Activated CD8-positive, alpha-beta T cell treated with anti-CD3 and anti-CD28 coated beads for 36 hours (primary cell): ENCODE results near the gene PTH2. TPM values are rescaled to one million over a fixed set of nuclear protein-coding genes. Genes with fewer than 3 reads are reported as not detected.

Experiments
- ATAC-seq: fragments of 200-7000 bp; cut with Tn5 transposase; one replicate; pipeline ENCODE4 v1.10.0; 2021; ENCODE audit warnings: mild to moderate bottlenecking, moderate library complexity
- CTCF ChIA-PET: fragments of 350-600 bp; sonication (Branson Sonifier 250); formaldehyde crosslinking; loops from one replicate; lab custom pipeline; 2021; ENCODE audit warnings: antibody characterized with exemption; lab: Charles Lee
- POLR2A ChIA-PET: fragments of 350-600 bp; sonication (Branson Sonifier 250); formaldehyde crosslinking; loops from one replicate; lab custom pipeline; 2021; ENCODE audit warnings: antibody characterized with exemption; lab: Charles Lee
- DNase-seq: peaks from one replicate; pipeline ENCODE4 v3.0.0-alpha.2; 2020
- H3K27ac Mint-ChIP-seq: one replicate; pipeline ENCODE4 v1.8.0; 2021; ENCODE audit warnings: mild to moderate bottlenecking, mixed read lengths
- H3K27me3 Mint-ChIP-seq: one replicate; pipeline ENCODE4 v1.8.0; 2021; ENCODE audit warnings: mixed read lengths
- H3K36me3 Mint-ChIP-seq: one replicate; pipeline ENCODE4 v1.8.0; 2021; ENCODE audit warnings: low read depth, mixed read lengths
- H3K4me1 Mint-ChIP-seq: one replicate; pipeline ENCODE4 v1.8.0; 2021; ENCODE audit warnings: low read depth, mixed read lengths
- H3K4me3 Mint-ChIP-seq: one replicate; pipeline ENCODE4 v1.8.0; 2021; ENCODE audit warnings: mild to moderate bottlenecking, moderate library complexity, mixed read lengths
- H3K9me3 Mint-ChIP-seq: one replicate; pipeline ENCODE4 v1.8.0; 2021; ENCODE audit warnings: mixed read lengths
- intact Hi-C: fragments of 100-400 bp; cut with micrococcal nuclease; formaldehyde crosslinking; loops from one replicate; pipeline ENCODE4 v1.10.0; 2022
- total RNA-seq, 2 experiments: library from RNA; stranded (reverse); gene quantifications; one replicate each; pipeline ENCODE4 v1.2.3, GENCODE V29; 2021
- TF ChIP-seq, protein P1 (sequence below): fragments of 200-600 bp; IDR thresholded peaks from one replicate; pipeline ENCODE4 v1.8.0; 2022; ENCODE audit warnings: antibody characterized with exemption, mild to moderate bottlenecking

PTH2 gene
- total RNA-seq, 2 experiments from 2014 or later: not detected

DNA sequence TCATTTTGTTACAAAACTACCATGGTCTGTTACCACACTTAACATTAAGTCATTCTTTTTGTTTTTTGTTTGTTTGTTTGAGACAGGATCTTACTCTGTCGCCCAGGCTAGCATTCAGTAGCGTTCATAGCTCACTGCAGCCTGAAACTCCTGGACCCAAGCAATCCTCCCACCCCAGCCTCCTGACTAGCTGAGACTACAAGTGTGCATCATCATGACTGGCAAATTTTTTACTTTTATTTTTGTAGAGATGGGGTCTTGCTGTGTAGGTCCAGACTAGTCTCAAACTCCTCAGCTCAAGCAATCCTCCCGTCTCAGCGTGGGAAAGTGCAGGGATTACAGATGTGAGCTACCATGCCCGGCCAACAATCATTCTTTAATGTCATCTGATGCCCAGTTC lies 33.1 kb upstream of the PTH2 start:
- H3K4me3 Mint-ChIP-seq: no peak overlapping the region
- ChIA-PET POLR2A (interaction anchor here (0.9 to 3.5 kb wide), 3 partner anchors 17 to 32 kb away, joined by 3 to 15 read pairs (median 5); partner anchors contain the start of gene FLT3LG), CTCF (interaction anchor here (1.3 to 2.5 kb wide), 3 partner anchors 13 to 20 kb away, joined by 4 to 15 read pairs (median 6); no protein-coding TSS in a partner anchor)
- H3K27ac Mint-ChIP-seq: peak overlapping the region; percentile 25
- H3K27me3 Mint-ChIP-seq: no peaks in the 10 kb centered on the region
- DNase-seq: no peak
- peaks cover 22% of the 10 kb centered on the region for H3K36me3 Mint-ChIP-seq
- no peak for ATAC-seq
- TF ChIP-seq, protein P1, sequence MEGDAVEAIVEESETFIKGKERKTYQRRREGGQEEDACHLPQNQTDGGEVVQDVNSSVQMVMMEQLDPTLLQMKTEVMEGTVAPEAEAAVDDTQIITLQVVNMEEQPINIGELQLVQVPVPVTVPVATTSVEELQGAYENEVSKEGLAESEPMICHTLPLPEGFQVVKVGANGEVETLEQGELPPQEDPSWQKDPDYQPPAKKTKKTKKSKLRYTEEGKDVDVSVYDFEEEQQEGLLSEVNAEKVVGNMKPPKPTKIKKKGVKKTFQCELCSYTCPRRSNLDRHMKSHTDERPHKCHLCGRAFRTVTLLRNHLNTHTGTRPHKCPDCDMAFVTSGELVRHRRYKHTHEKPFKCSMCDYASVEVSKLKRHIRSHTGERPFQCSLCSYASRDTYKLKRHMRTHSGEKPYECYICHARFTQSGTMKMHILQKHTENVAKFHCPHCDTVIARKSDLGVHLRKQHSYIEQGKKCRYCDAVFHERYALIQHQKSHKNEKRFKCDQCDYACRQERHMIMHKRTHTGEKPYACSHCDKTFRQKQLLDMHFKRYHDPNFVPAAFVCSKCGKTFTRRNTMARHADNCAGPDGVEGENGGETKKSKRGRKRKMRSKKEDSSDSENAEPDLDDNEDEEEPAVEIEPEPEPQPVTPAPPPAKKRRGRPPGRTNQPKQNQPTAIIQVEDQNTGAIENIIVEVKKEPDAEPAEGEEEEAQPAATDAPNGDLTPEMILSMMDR: no peak
- no peaks in the 10 kb centered on the region for H3K9me3 Mint-ChIP-seq
- intact Hi-C loops: no loop called here
- H3K4me1 Mint-ChIP-seq: peaks cover 28% of the 10 kb centered on the region

DNA sequence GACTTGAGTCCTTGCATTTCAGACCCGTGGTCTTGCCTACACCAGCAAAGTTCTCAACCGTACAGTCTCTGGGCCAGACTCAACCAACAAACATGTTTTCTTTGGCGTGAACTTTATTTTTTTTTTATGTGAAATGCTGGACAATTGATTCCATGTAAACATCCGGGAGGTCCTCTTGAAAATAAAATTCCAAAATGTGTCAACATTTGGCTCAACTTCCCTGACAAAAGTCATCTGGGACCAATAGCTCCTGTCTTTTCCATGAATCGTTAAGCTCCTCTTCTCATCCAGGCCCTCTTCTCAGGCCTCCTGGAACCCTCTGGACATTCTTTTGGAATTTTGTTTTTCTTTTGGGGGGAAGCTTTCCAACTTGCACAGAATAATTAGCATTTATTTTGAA lies 32.5 kb upstream of the PTH2 start:
- Mint-ChIP-seq H3K27ac (no peak overlapping the region), H3K36me3 (peaks cover 23% of the 10 kb centered on the region), H3K4me3 (no peak overlapping the region), H3K4me1 (peaks cover 28% of the 10 kb centered on the region), H3K27me3 (no peaks in the 10 kb centered on the region), H3K9me3 (no peaks in the 10 kb centered on the region)
- CTCF ChIA-PET: interaction anchor here (1.3 to 2.5 kb wide), 3 partner anchors 14 to 21 kb away, joined by 4 to 15 read pairs (median 6); no protein-coding TSS in a partner anchor
- ATAC-seq (no peak), DNase-seq (no peak)
- intact Hi-C loops: no loop called here
- TF ChIP-seq, protein P1: no peak
- POLR2A ChIA-PET: interaction anchor here (0.9 to 3.5 kb wide), 3 partner anchors 18 to 33 kb away, joined by 3 to 15 read pairs (median 5); partner anchors contain the start of gene FLT3LG

DNA sequence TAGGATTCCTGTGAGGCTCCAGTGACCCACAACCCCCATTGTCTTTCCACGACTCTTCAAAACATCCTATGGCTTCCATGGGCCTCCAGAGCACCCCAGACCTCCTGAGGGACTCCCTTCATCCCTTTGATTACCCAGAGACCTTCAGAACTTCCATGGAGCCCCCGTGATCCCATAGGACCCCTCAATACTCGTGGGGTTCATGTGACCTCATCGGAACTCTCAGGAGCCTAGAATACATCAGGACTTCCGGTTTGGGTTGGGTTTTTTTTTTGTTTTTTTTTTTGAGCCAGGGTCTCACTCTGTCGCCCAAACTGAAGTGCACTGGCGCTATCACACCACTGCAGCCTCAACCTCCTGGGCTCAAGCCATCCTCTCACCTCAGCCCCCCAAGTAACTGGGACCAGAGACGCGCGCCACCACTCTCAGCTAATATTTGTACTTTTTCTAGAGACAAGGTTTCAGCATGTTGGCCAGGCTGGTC lies 30.6 kb upstream of the PTH2 start:
- Mint-ChIP-seq H3K27me3 (no peaks in the 10 kb centered on the region), H3K36me3 (peaks cover 33% of the 10 kb centered on the region), H3K4me1 (peaks cover 45% of the 10 kb centered on the region), H3K27ac (peak overlapping the region; percentile 100), H3K9me3 (no peaks in the 10 kb centered on the region), H3K4me3 (peak overlapping the region; percentile 93)
- ATAC-seq (no peak), DNase-seq (peak; percentile 26)
- CTCF ChIA-PET: interaction anchor here (0.9 to 5.0 kb wide), 7 partner anchors 8 to 93 kb away, joined by 3 to 33 read pairs (median 5); partner anchors contain the start of gene FLT3LG
- TF ChIP-seq, protein P1: no peak
- POLR2A ChIA-PET: interaction anchor here (0.6 to 3.5 kb wide), 7 partner anchors 12 to 46 kb away, joined by 3 to 15 read pairs (median 5); no protein-coding TSS in a partner anchor
- intact Hi-C loops: no loop called here

DNA sequence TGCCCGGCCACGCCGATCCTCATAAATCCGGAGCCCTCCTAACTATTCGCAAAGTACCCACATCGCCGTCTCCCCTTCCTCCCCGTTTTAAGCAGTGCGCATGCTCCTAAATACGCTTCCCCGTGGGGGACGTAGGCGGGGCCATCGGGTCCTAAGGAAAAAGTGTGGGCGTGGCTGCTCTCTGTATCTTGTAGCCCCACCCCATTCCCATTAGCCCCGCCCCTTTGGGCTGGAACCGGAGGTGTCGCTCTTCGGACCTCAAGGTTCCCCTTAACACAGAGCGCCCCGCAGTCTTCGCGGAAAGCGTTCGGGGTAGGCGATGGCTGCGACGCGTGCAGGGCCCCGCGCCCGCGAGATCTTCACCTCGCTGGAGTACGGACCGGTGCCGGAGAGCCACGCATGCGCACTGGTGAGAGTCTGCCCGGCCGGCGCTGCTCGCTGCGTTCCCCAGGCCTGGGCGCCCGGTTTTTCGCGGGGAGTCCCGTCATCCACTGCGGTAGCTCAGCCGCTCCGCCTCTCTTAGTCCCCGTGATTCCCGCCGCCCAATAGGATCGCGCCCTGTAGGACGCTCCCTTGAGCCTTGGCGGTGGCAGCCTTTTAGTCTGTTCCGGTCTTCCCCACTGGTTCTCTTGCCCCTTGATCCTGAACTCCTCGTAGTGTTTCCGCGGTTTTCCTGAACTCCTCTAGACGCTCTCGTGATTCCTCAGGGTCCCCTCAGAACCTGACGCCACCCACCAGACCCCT lies 29.9 kb upstream of the PTH2 start, which contains the start of gene ALDH16A1:
Gene ALDH16A1, plus strand, starts transcription at position 213 of the 744 bp plus-strand sequence. Its CDS starts 107 bp downstream, at position 320.
- Mint-ChIP-seq H3K9me3 (no peaks in the 10 kb centered on the region), H3K27me3 (no peaks in the 10 kb centered on the region), H3K27ac (peak within 1 kb of the TSS; percentile 100), H3K4me3 (peak within 1 kb of the TSS; percentile 93), H3K4me1 (peaks cover 50% of the 10 kb centered on the region), H3K36me3 (peaks cover 38% of the 10 kb centered on the region)
- peak; percentile 90 for ATAC-seq
- ChIA-PET CTCF (interaction anchor here (1.0 to 5.0 kb wide), 5 partner anchors 17 to 86 kb away, joined by 3 to 33 read pairs (median 12); partner anchors contain the start of gene FLT3LG), POLR2A (interaction anchor here (0.6 to 3.5 kb wide), 6 partner anchors 11 to 127 kb away, joined by 3 to 15 read pairs (median 8); partner anchors contain the start of gene NOSIP)
- TF ChIP-seq, protein P1: no peak
- intact Hi-C loops: no loop called here
- peak; percentile 99 for DNase-seq
